Peyer's patch (tissue), 4 donors: Measurements from ENCODE around the gene UCKL1. TPM values are rescaled to one million over a fixed set of nuclear protein-coding genes. Genes with fewer than 3 reads are reported as not detected.

Experiments used
- DNase-seq, 3 donors: peaks; one replicate each; pipeline ENCODE4 v3.0.0-alpha.2; 2017 to 2019
- H3K27ac ChIP-seq, 4 donors: fragments of 200-600 bp; sonication (generic); one replicate each; pipeline ENCODE4 v1.5.1; 2016 to 2019
- H3K27me3 ChIP-seq, 2 donors: fragments of 200-600 bp; sonication (generic); one replicate each; pipeline ENCODE4 v1.5.1; 2019
- H3K36me3 ChIP-seq, 3 donors: fragments of 200-600 bp; sonication (generic); one replicate each; pipeline ENCODE4 v1.5.1; 2016 to 2019
- H3K4me1 ChIP-seq, 4 donors: fragments of 200-600 bp; sonication (generic); one replicate each; pipeline ENCODE4 v1.5.1; 2016 to 2019
- H3K4me3 ChIP-seq, 4 donors: fragments of 200-600 bp; sonication (generic); 1 replicate in 3 of 4; 2 replicates in 1 of 4; pipeline ENCODE4 v1.5.1; 2016 to 2019; ENCODE audit warnings: mild to moderate bottlenecking in 1 of 4
- H3K9me3 ChIP-seq, 4 donors: fragments of 200-600 bp; sonication (generic); one replicate each; pipeline ENCODE4 v1.5.1; 2016 to 2019; ENCODE audit warnings: mild to moderate bottlenecking in 1 of 4
- CTCF ChIP-seq, 6 experiments: fragments of 450-650 bp in 4 of 6; fragments of 200-600 bp in 2 of 6; sonication (generic) in 1 of 6; IDR thresholded peaks; one replicate each; pipeline ENCODE4 v1.5.1; 2017 to 2019; ENCODE audit warnings: antibody characterized with exemption in 6 of 6, mild to moderate bottlenecking in 3 of 6, moderate library complexity in 1 of 6
- POLR2A ChIP-seq, 2 donors: fragments of 450-650 bp; IDR thresholded peaks; one replicate each; pipeline ENCODE4 v1.5.1; 2017; ENCODE audit warnings: antibody characterized with exemption in 2 of 2, mild to moderate bottlenecking in 2 of 2, moderate library complexity in 2 of 2
- total RNA-seq, 4 donors: library from RNA; depleted of rRNA; stranded (reverse); fragments of >200 nt; gene quantifications; one replicate each; pipeline ENCODE4 v1.1.0, GENCODE V29; 2016

The UCKL1 gene
- total RNA-seq, 4 donors from 2014 or later: 70.4 to 189 (median 136) TPM

GRCh38 chr20:63953764-63954429 lies 2.3 kb downstream of the UCKL1 start:
- peak overlapping the region; percentile 90 to 99 (median 94) for H3K27ac ChIP-seq
- TF ChIP-seq CTCF (IDR thresholded peaks at IDR 0.05): no peak
- TF ChIP-seq POLR2A (IDR thresholded peaks at IDR 0.05): no peak
- no peaks in the 10 kb centered on the region for H3K9me3 ChIP-seq
- DNase-seq: no peak
- H3K36me3 ChIP-seq: no peaks in the 10 kb centered on the region
- no peaks in the 10 kb centered on the region for H3K27me3 ChIP-seq
- peak overlapping the region in 1 of 4 donors; percentile 89 for H3K4me3 ChIP-seq
- H3K4me1 ChIP-seq: peaks cover 26 to 87% (median 46%) of the 10 kb centered on the region in 4 donors

GRCh38 chr20:63952769-63953168 lies 3.4 kb downstream of the UCKL1 start:
- no peaks in the 10 kb centered on the region for H3K27me3 ChIP-seq
- H3K4me1 ChIP-seq: peaks cover 26 to 90% (median 53%) of the 10 kb centered on the region in 4 donors
- peak in 1 of 3 donors; percentile 74 for DNase-seq
- TF ChIP-seq CTCF (IDR thresholded peaks at IDR 0.05) (no peak), POLR2A (IDR thresholded peaks at IDR 0.05) (no peak)
- H3K36me3 ChIP-seq: no peaks in the 10 kb centered on the region
- peak overlapping the region in 2 of 4 donors; percentile 78 to 94 for H3K27ac ChIP-seq
- no peak overlapping the region for H3K4me3 ChIP-seq
- H3K9me3 ChIP-seq: no peaks in the 10 kb centered on the region

- no peaks in the 10 kb centered on the region for H3K9me3 ChIP-seq
- no peaks in the 10 kb centered on the region for H3K36me3 ChIP-seq
- H3K4me1 ChIP-seq: peaks cover 26 to 90% (median 54%) of the 10 kb centered on the region in 4 donors
- no peak overlapping the region for H3K4me3 ChIP-seq
- no peak for DNase-seq
- TF ChIP-seq POLR2A (IDR thresholded peaks at IDR 0.05): no peak
- no peak for TF ChIP-seq CTCF (IDR thresholded peaks at IDR 0.05)
- no peaks in the 10 kb centered on the region for H3K27me3 ChIP-seq
- peak overlapping the region in 3 of 4 donors; percentile 78 to 94 (median 79) for H3K27ac ChIP-seq
These were observed 4.0 kb downstream of the UCKL1 start for GRCh38 chr20:63952210-63952535.

GRCh38 chr20:63951398-63952209 lies 4.6 kb downstream of the UCKL1 start:
- H3K36me3 ChIP-seq: no peaks in the 10 kb centered on the region
- TF ChIP-seq CTCF (IDR thresholded peaks at IDR 0.05) (no peak), POLR2A (IDR thresholded peaks at IDR 0.05) (peak; percentile 37 to 81)
- H3K27me3 ChIP-seq: no peaks in the 10 kb centered on the region
- peaks cover 26 to 86% (median 52%) of the 10 kb centered on the region in 4 donors for H3K4me1 ChIP-seq
- DNase-seq: peak; percentile 46 to 86 (median 84)
- peak overlapping the region in 1 of 4 donors; percentile 5 for H3K4me3 ChIP-seq
- H3K9me3 ChIP-seq: no peaks in the 10 kb centered on the region
- peak overlapping the region; percentile 57 to 94 (median 83) for H3K27ac ChIP-seq

GRCh38 chr20:63950701-63951397 lies 5.4 kb downstream of the UCKL1 start:
- peak overlapping the region in 1 of 4 donors; percentile 5 for H3K4me3 ChIP-seq
- peaks cover 26 to 86% (median 52%) of the 10 kb centered on the region in 4 donors for H3K4me1 ChIP-seq
- peaks cover 0 to 6% (median 0%) of the 10 kb centered on the region in 3 donors for H3K36me3 ChIP-seq
- no peak for DNase-seq
- TF ChIP-seq CTCF (IDR thresholded peaks at IDR 0.05): no peak
- no peak for TF ChIP-seq POLR2A (IDR thresholded peaks at IDR 0.05)
- no peaks in the 10 kb centered on the region for H3K27me3 ChIP-seq
- H3K9me3 ChIP-seq: no peaks in the 10 kb centered on the region
- H3K27ac ChIP-seq: peak overlapping the region; percentile 57 to 94 (median 83)
